ENCODE data around the gene RFX8. TPM values are rescaled to one million over a fixed set of nuclear protein-coding genes. Genes with fewer than 3 reads are reported as not detected.

The RFX8 gene
- total RNA-seq, 4 donors from 2014 or later: not detected

GRCh38 chr2:101450965-101451364 lies 23.9 kb downstream of the RFX8 start:
- Histone ChIP-seq H3K4me1 (no peaks in the 10 kb centered on the region), H3K27ac (no peak overlapping the region), H3K27me3 (no peaks in the 10 kb centered on the region), H3K4me3 (no peak overlapping the region), H3K36me3 (no peaks in the 10 kb centered on the region), H3K9me3 (no peaks in the 10 kb centered on the region)
- WGBS, 2 donors (ENCODE audit: low coverage in 1 of 2): 56 to 71% methylated on average over 6 of the region's 6 CpGs
- no peak for TF ChIP-seq POLR2A (IDR thresholded peaks at IDR 0.05)
- TF ChIP-seq CTCF (IDR thresholded peaks at IDR 0.05): no peak
- no peak for TF ChIP-seq EP300 (IDR thresholded peaks at IDR 0.05; ENCODE audit: low read depth)
- no peak for TF ChIP-seq POLR2AphosphoS5 (IDR thresholded peaks at IDR 0.05)
- in situ Hi-C loops (cut with MboI; ENCODE audit: low pct_ligation_motif_present in 1 of 4, low pct_unique_long_range_greater_than_20kb in 1 of 4, low sequenced_read_pairs in 3 of 4) (no loop called here), intact Hi-C loops (cut with DNase I; ENCODE audit: low total_unique reads) (no loop called here)
- no peak for DNase-seq

GRCh38 chr2:101446869-101447268 lies 28.0 kb downstream of the RFX8 start:
- Histone ChIP-seq H3K4me1 (no peaks in the 10 kb centered on the region), H3K27me3 (no peaks in the 10 kb centered on the region), H3K36me3 (no peaks in the 10 kb centered on the region), H3K9me3 (no peaks in the 10 kb centered on the region), H3K4me3 (no peak overlapping the region), H3K27ac (no peak overlapping the region)
- in situ Hi-C loops (cut with MboI; ENCODE audit: low pct_ligation_motif_present in 1 of 4, low pct_unique_long_range_greater_than_20kb in 1 of 4, low sequenced_read_pairs in 3 of 4) (no loop called here), intact Hi-C loops (cut with DNase I; ENCODE audit: low total_unique reads) (no loop called here)
- WGBS, 2 donors (ENCODE audit: low coverage in 1 of 2): 74 to 100% methylated on average over 1 to 4 of the region's 4 CpGs
- no peak for TF ChIP-seq EP300 (IDR thresholded peaks at IDR 0.05; ENCODE audit: low read depth)
- TF ChIP-seq POLR2A (IDR thresholded peaks at IDR 0.05): no peak
- TF ChIP-seq POLR2AphosphoS5 (IDR thresholded peaks at IDR 0.05): no peak
- no peak for TF ChIP-seq CTCF (IDR thresholded peaks at IDR 0.05)
- DNase-seq: no peak

GRCh38 chr2:101442667-101443061 lies 32.2 kb downstream of the RFX8 start:
- TF ChIP-seq POLR2AphosphoS5 (IDR thresholded peaks at IDR 0.05): no peak
- Histone ChIP-seq H3K4me3 (no peak overlapping the region), H3K27ac (no peak overlapping the region), H3K9me3 (no peaks in the 10 kb centered on the region), H3K36me3 (no peaks in the 10 kb centered on the region), H3K27me3 (no peaks in the 10 kb centered on the region), H3K4me1 (no peaks in the 10 kb centered on the region)
- WGBS, 2 donors (ENCODE audit: low coverage in 1 of 2): 98% methylated on average over 3 of the region's 3 CpGs; no CpG with 5 or more reads in 1 of the 2 donors
- in situ Hi-C loops (cut with MboI; ENCODE audit: low pct_ligation_motif_present in 1 of 4, low pct_unique_long_range_greater_than_20kb in 1 of 4, low sequenced_read_pairs in 3 of 4): no loop called here
- intact Hi-C loops (cut with DNase I; ENCODE audit: low total_unique reads): no loop called here
- no peak for DNase-seq

- Histone ChIP-seq H3K9me3 (no peaks in the 10 kb centered on the region), H3K4me3 (no peak overlapping the region), H3K4me1 (no peaks in the 10 kb centered on the region), H3K36me3 (no peaks in the 10 kb centered on the region), H3K27me3 (no peaks in the 10 kb centered on the region), H3K27ac (no peak overlapping the region)
- no peak for TF ChIP-seq CTCF (IDR thresholded peaks at IDR 0.05)
- TF ChIP-seq POLR2A (IDR thresholded peaks at IDR 0.05): no peak
- no peak for TF ChIP-seq POLR2AphosphoS5 (IDR thresholded peaks at IDR 0.05)
- TF ChIP-seq EP300 (IDR thresholded peaks at IDR 0.05; ENCODE audit: low read depth): no peak
- in situ Hi-C loops (cut with MboI; ENCODE audit: low pct_ligation_motif_present in 1 of 4, low pct_unique_long_range_greater_than_20kb in 1 of 4, low sequenced_read_pairs in 3 of 4) (no loop called here), intact Hi-C loops (cut with DNase I; ENCODE audit: low total_unique reads) (no loop called here)
- DNase-seq: no peak
- 50 to 71% methylated on average over 1 of the region's 1 CpG for WGBS, 2 donors (ENCODE audit: low coverage in 1 of 2)
Observed at GRCh38 chr2:101442042-101442666, 32.8 kb downstream of the RFX8 start.

All from transverse colon (tissue), 4 donors.